Loucy (cell line): ENCODE measurements around the gene FMNL2.

Source experiments
- CTCF ChIP-seq: fragments of 200-600 bp; sonication (generic); conservative IDR thresholded peaks from 2 replicates; pipeline ENCODE4 v1.5.1; 2014; ENCODE audit warnings: mild to moderate bottlenecking, antibody characterized with exemption, low read length
- EZH2phosphoT487 ChIP-seq: fragments of 200-600 bp; IDR thresholded peaks from 2 replicates; pipeline ENCODE4 v1.6.1; 2018; ENCODE audit warnings: antibody characterized with exemption, mild to moderate bottlenecking, moderate library complexity, borderline replicate concordance

GRCh38 chr2:152402780-152403759, 68.1 kb downstream of the FMNL2 start:
- TF ChIP-seq CTCF (no peak), EZH2phosphoT487 (no peak)
